IMR-90 (cell line): ENCODE data around the gene C1orf159. TPM values are rescaled to one million over a fixed set of nuclear protein-coding genes. Genes with fewer than 3 reads are reported as not detected.

Experiments used
- ATAC-seq: fragments of 200-7000 bp; cut with Tn5 transposase; 2 replicates; pipeline ENCODE4 v1.9.1; 2020; ENCODE audit warnings: low read depth, mild to moderate bottlenecking, moderate library complexity
- BruUV-seq: library from RNA; stranded (reverse); fragments of 400-500 nt; replicated peaks from 2 replicates; lab custom pipeline; 2021; lab: Mats Ljungman, UMichigan
- CTCF ChIA-PET: fragments of 300-600 bp; formaldehyde crosslinking; extraction: SDS; loops from one replicate; lab custom pipeline; 2021; ENCODE audit warnings: antibody characterized with exemption; lab: Yijun Ruan, JAX
- POLR2A ChIA-PET: fragments of 300-600 bp; sonication (Branson Sonifier 250); formaldehyde crosslinking; loops from one replicate; lab custom pipeline; 2022; ENCODE audit warnings: antibody characterized with exemption; ENCODE audit not compliant: unreplicated experiment; lab: Charles Lee
- DNase-seq: peaks from one replicate; pipeline ENCODE4 v3.0.0; 2013
- H2AFZ ChIP-seq: replicated peaks from 2 replicates; pipeline ENCODE3; 2013; ENCODE audit warnings: low read length, mild to moderate bottlenecking; ENCODE audit not compliant: poor library complexity
- H2AK5ac ChIP-seq: 2 replicates; pipeline ENCODE4 v1.6.1; 2013; ENCODE audit warnings: low read depth, low read length, inconsistent platforms
- H2AK9ac ChIP-seq: replicated peaks from 2 replicates; pipeline ENCODE3; 2013; ENCODE audit warnings: mild to moderate bottlenecking, low read depth, low read length, moderate library complexity; ENCODE audit not compliant: poor library complexity
- H2BK120ac ChIP-seq: 2 replicates; pipeline ENCODE4 v1.6.1; 2013; ENCODE audit warnings: low read depth, low read length, inconsistent platforms
- H2BK15ac ChIP-seq: 3 replicates; pipeline ENCODE4 v1.6.1; 2013; ENCODE audit warnings: low read depth, low read length, inconsistent platforms
- H2BK20ac ChIP-seq: 2 replicates; pipeline ENCODE4 v1.6.1; 2013; ENCODE audit warnings: low read depth, mild to moderate bottlenecking, inconsistent platforms, low read length, moderate library complexity
- H2BK5ac ChIP-seq: 2 replicates; pipeline ENCODE4 v1.6.1; 2013; ENCODE audit warnings: mild to moderate bottlenecking, low read depth, low read length, inconsistent platforms; ENCODE audit not compliant: poor library complexity, severe bottlenecking
- H3K14ac ChIP-seq: replicated peaks from 2 replicates; pipeline ENCODE4 v1.6.1; 2013; ENCODE audit warnings: low read depth, low read length, inconsistent platforms
- H3K18ac ChIP-seq: 2 replicates; pipeline ENCODE4 v1.6.1; 2013; ENCODE audit warnings: low read depth, low read length, control low read depth
- H3K23ac ChIP-seq: 2 replicates; pipeline ENCODE4 v1.6.1; 2013; ENCODE audit warnings: low read depth, low read length, inconsistent platforms
- H3K27ac ChIP-seq: 2 replicates; pipeline ENCODE4 v1.5.1; 2013; ENCODE audit warnings: mild to moderate bottlenecking, control low read depth, low read length; ENCODE audit not compliant: insufficient read depth
- H3K27me3 ChIP-seq: 2 replicates; pipeline ENCODE4 v1.6.1; 2013; ENCODE audit warnings: low read length; ENCODE audit not compliant: control insufficient read depth, insufficient read depth
- H3K36me3 ChIP-seq: 2 replicates; pipeline ENCODE4 v1.6.1; 2013; ENCODE audit warnings: low read length, mixed read lengths; ENCODE audit not compliant: control insufficient read depth, insufficient read depth
- H3K4ac ChIP-seq: 2 replicates; pipeline ENCODE4 v1.6.1; 2013; ENCODE audit warnings: low read depth, low read length, inconsistent platforms
- H3K4me1 ChIP-seq: 2 replicates; pipeline ENCODE4 v1.6.1; 2013; ENCODE audit warnings: low read length, mixed read lengths; ENCODE audit not compliant: control insufficient read depth, insufficient read depth
- H3K4me2 ChIP-seq: 2 replicates; pipeline ENCODE4 v1.6.1; 2013; ENCODE audit warnings: low read depth, mild to moderate bottlenecking, control low read depth, low read length, moderate library complexity
- H3K4me3 ChIP-seq: 2 replicates; pipeline ENCODE4 v1.5.1; 2013; ENCODE audit warnings: low read depth, mild to moderate bottlenecking, control low read depth, low read length, moderate library complexity; ENCODE audit not compliant: insufficient read depth
- H3K56ac ChIP-seq: 2 replicates; pipeline ENCODE4 v1.6.1; 2013; ENCODE audit warnings: low read length, inconsistent platforms; ENCODE audit not compliant: insufficient read depth; ENCODE audit errors: extremely low read depth
- H3K79me1 ChIP-seq, 2 experiments: 2 replicates each; pipeline ENCODE4 v1.6.1; 2013; ENCODE audit warnings: low read length in 2 of 2, inconsistent platforms in 1 of 2, low read depth in 1 of 2
- H3K9ac ChIP-seq: 2 replicates; pipeline ENCODE4 v1.6.1; 2013; ENCODE audit warnings: low read depth, low read length, control low read depth
- H3K9me1 ChIP-seq: 2 replicates; pipeline ENCODE4 v1.6.1; 2013; ENCODE audit warnings: low read length, inconsistent platforms; ENCODE audit not compliant: insufficient read depth
- H3K9me3 ChIP-seq: 2 replicates; pipeline ENCODE4 v1.6.1; 2013; ENCODE audit warnings: low read length; ENCODE audit not compliant: control insufficient read depth, insufficient read depth
- H4K20me1 ChIP-seq: 2 replicates; pipeline ENCODE4 v1.6.1; 2013; ENCODE audit warnings: low read length, inconsistent platforms; ENCODE audit not compliant: insufficient read depth
- H4K5ac ChIP-seq: 2 replicates; pipeline ENCODE4 v1.6.1; 2013; ENCODE audit warnings: mild to moderate bottlenecking, low read depth, low read length, control low read depth
- H4K8ac ChIP-seq, 2 experiments: 2 replicates each; pipeline ENCODE4 v1.6.1; 2013; ENCODE audit warnings: low read depth in 2 of 2, low read length in 2 of 2, control low read depth in 1 of 2, inconsistent platforms in 1 of 2
- H4K91ac ChIP-seq: 2 replicates; pipeline ENCODE4 v1.6.1; 2013; ENCODE audit warnings: low read depth, low read length, inconsistent platforms; ENCODE audit not compliant: insufficient read depth
- BHLHE40 ChIP-seq: fragments of 150-350 bp; IDR thresholded peaks from 2 replicates; pipeline ENCODE4 v1.6.1; 2016; ENCODE audit warnings: mild to moderate bottlenecking, low read depth, low read length
- CHD1 ChIP-seq: IDR thresholded peaks from 2 replicates; pipeline ENCODE4 v1.6.1; 2012; ENCODE audit warnings: low read depth, low read length, improper control_type of control experiment
- ELK1 ChIP-seq: fragments of 150-350 bp; IDR thresholded peaks from 2 replicates; pipeline ENCODE4 v1.6.1; 2016; ENCODE audit warnings: low read depth, mild to moderate bottlenecking, low read length, moderate library complexity, borderline replicate concordance
- FOS ChIP-seq: fragments of 150-350 bp; IDR thresholded peaks from 2 replicates; pipeline ENCODE4 v1.6.1; 2016; ENCODE audit warnings: low read depth, low read length
- MAZ ChIP-seq: IDR thresholded peaks from 2 replicates; pipeline ENCODE4 v1.6.1; 2012; ENCODE audit warnings: low read depth, mild to moderate bottlenecking, low read length, improper control_type of control experiment, moderate library complexity, borderline replicate concordance
- MXI1 ChIP-seq: IDR thresholded peaks from 2 replicates; pipeline ENCODE4 v1.6.1; 2012; ENCODE audit warnings: low read depth, mild to moderate bottlenecking, low read length, moderate library complexity, borderline replicate concordance
- POLR2A ChIP-seq: IDR thresholded peaks from 2 replicates; pipeline ENCODE4 v1.6.1; 2012; ENCODE audit warnings: mild to moderate bottlenecking, low read depth, low read length
- RAD21 ChIP-seq: IDR thresholded peaks from 2 replicates; pipeline ENCODE4 v1.6.1; 2012; ENCODE audit warnings: low read length, improper control_type of control experiment
- SMC3 ChIP-seq: fragments of 150-350 bp; IDR thresholded peaks from 2 replicates; pipeline ENCODE4 v1.6.1; 2016; ENCODE audit warnings: low read depth, mild to moderate bottlenecking, antibody characterized with exemption, low read length, moderate library complexity
- WGBS, 2 experiments: methylation state at CpG; one replicate each; pipeline versions ENCODE4 v1.1.5 to v1.1.7; 2013; ENCODE audit warnings: missing lambda C conversion rate in 2 of 2; ENCODE audit not compliant: insufficient read length in 1 of 2; ENCODE audit errors: extremely low coverage in 2 of 2; 5-methylcytosine and 5-hydroxymethylcytosine counted together
- dilution Hi-C: fragments of 300-500 bp; cut with HindIII; formaldehyde crosslinking; loops from one replicate; pipeline ENCODE4 v1.14.3; 2018; ENCODE audit warnings: low sequenced_read_pairs; ENCODE audit not compliant: unreplicated experiment
- in situ Hi-C: fragments of 300-500 bp; cut with MboI; formaldehyde crosslinking; loops from 3 replicates; pipeline ENCODE4 v1.14.3; 2019; ENCODE audit warnings: low sequenced_read_pairs, inconsistent platforms, mixed read lengths
- intact Hi-C: fragments of 100-400 bp; cut with micrococcal nuclease; formaldehyde crosslinking; loops from 2 replicates; pipeline ENCODE4 v1.10.0; 2022
- polyA plus RNA-seq, 3 experiments: library from polyadenylated mRNA; depleted of rRNA; stranded (reverse); fragments of >200 nt; gene quantifications; 2 replicates each; pipeline ENCODE4 v1.2.3, GENCODE V29; 2012; ENCODE audit warnings: low replicate concordance in 1 of 3
- total RNA-seq: library from RNA; depleted of rRNA; stranded (reverse); fragments of >200 nt; gene quantifications from 2 replicates; pipeline ENCODE4 v1.2.3, GENCODE V29; 2012
- TF ChIP-seq, protein P1 (sequence below): conservative IDR thresholded peaks from 2 replicates; pipeline ENCODE4 v1.5.1; 2012; ENCODE audit warnings: mild to moderate bottlenecking, low read depth, low read length, improper control_type of control experiment

The C1orf159 gene
- total and polyA plus RNA-seq, 2 of the 4 experiments (the other 2 are of a cell fraction) = 2.9 to 12.6 TPM

DNA sequence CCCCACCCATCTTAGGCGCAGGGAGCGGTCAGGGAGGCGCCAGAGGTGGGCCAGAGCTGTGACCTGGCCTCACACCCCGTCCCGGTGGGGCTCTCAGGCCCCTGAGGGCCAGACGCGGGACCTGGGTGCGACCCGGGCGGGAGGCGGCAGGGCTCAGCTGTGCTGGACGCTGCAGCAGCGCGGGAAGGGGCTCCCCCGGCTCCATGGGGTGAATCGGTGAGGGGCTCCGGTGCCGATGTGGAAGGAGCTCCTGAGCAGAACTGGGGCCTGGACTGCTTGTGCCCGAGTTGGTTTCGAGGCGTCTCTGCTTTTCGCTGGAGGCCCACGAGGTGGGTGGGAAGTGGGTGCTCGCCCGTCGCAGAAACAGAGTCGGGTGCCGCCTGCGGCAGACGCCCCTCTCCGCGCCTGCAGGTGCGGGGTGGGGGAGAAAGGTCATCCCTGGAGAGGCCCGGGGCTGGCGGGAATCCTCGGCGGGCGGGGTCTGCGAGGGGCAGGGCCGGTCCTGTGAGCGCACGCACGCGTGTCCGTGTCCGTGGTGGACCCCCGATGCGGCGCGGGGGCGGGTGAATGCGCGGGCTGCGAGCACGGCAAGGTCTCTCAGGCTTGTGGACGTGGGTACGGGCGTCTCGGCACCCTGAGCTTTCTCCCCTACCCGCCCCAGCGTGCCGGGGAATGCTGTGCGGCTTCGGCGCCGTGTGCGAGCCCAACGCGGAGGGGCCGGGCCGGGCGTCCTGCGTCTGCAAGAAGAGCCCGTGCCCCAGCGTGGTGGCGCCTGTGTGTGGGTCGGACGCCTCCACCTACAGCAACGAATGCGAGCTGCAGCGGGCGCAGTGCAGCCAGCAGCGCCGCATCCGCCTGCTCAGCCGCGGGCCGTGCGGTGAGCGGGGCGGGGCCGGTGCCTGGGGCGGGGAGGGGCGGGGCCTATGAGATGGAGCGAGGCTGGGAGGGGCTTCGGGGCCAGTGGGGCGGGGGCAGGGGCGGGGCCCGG, 75.6 kb downstream of the C1orf159 start:
- Histone ChIP-seq H4K91ac (no peak overlapping the region; the same call in 1 of the 2 replicates), H4K20me1 (peaks cover 64% of the 10 kb centered on the region), H3K9me3 (no peaks in the 10 kb centered on the region), H2AK5ac (no peak overlapping the region), H3K36me3 (peaks cover 42% of the 10 kb centered on the region), H2BK5ac (peak overlapping the region; percentile 4), H3K9ac (0 out of 2 replicates have a peak overlapping the region, but pooled peaks have one; percentile 25), H3K4ac (no peak overlapping the region), H2BK120ac (no peak overlapping the region), H3K56ac (no peak overlapping the region), H3K4me3 (peak overlapping the region; percentile 27), H3K4me2 (peak overlapping the region; percentile 33), H4K5ac (no peak overlapping the region), H3K27ac (no peak overlapping the region; the same call in 1 of the 2 replicates), H4K8ac (no peak overlapping the region), H3K4me1 (peaks cover 7% of the 10 kb centered on the region), H3K79me1 (peaks cover 9 to 35% of the 10 kb centered on the region in 2 experiments), H3K18ac (no peak overlapping the region), H2AK9ac (peak overlapping the region; percentile 95), H3K9me1 (0 out of 2 replicates have a peak, but pooled peaks cover 5% of the 10 kb centered on the region), H3K14ac (0 out of 2 replicates have a peak overlapping the region, but pooled peaks have one; percentile 21), H2BK15ac (no peak overlapping the region), H2AFZ (peak overlapping the region; percentile 88), H3K23ac (no peak overlapping the region; the same call in 1 of the 2 replicates), H3K27me3 (no peaks in the 10 kb centered on the region), H2BK20ac (no peak overlapping the region)
- intact Hi-C loops = loop anchor here (2.0 kb wide), 1 partner anchor 27 kb away; the partner anchor contains the start of gene ISG15
- in situ Hi-C loops = no loop called here
- POLR2A ChIA-PET = no interaction called here
- DNase-seq (peak; percentile 85), ATAC-seq (peak; percentile 98)
- TF ChIP-seq SMC3 (peak; percentile 32; the same call in 1 of the 2 replicates), POLR2A (no peak), MXI1 (peak; percentile 28; the same call in 1 of the 2 replicates), ELK1 (no peak), BHLHE40 (peak; percentile 63; the same call in 1 of the 2 replicates), RAD21 (peak; percentile 42), FOS (no peak), MAZ (peak; percentile 78; the same call in 1 of the 2 replicates), CHD1 (no peak)
- TF ChIP-seq, protein P1, sequence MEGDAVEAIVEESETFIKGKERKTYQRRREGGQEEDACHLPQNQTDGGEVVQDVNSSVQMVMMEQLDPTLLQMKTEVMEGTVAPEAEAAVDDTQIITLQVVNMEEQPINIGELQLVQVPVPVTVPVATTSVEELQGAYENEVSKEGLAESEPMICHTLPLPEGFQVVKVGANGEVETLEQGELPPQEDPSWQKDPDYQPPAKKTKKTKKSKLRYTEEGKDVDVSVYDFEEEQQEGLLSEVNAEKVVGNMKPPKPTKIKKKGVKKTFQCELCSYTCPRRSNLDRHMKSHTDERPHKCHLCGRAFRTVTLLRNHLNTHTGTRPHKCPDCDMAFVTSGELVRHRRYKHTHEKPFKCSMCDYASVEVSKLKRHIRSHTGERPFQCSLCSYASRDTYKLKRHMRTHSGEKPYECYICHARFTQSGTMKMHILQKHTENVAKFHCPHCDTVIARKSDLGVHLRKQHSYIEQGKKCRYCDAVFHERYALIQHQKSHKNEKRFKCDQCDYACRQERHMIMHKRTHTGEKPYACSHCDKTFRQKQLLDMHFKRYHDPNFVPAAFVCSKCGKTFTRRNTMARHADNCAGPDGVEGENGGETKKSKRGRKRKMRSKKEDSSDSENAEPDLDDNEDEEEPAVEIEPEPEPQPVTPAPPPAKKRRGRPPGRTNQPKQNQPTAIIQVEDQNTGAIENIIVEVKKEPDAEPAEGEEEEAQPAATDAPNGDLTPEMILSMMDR = peak; percentile 40
- dilution Hi-C loops = no loop called here
- no TSS peak for BruUV-seq
- whole genome bisulfite sequencing, 2 experiments = 17% methylated on average over 45 of the region's 99 CpGs; no CpG with 5 or more reads in 1 of the 2 experiments
- CTCF ChIA-PET = no interaction called here
